OCI-LY3 (cell line): Measurements from ENCODE around the gene SRSF7.

Source experiments
- EZH2phosphoT487 ChIP-seq: fragments of 200-600 bp; shearing (Covaris generic); IDR thresholded peaks from 2 replicates; pipeline ENCODE4 v1.6.1; 2018; ENCODE audit warnings: antibody characterized with exemption, mixed run types, low read depth
- TF ChIP-seq, protein P1 (sequence below): fragments of 200-600, 300-600 bp; sonication (generic); IDR thresholded peaks from 2 replicates; pipeline ENCODE4 v1.5.1; 2014; ENCODE audit warnings: antibody characterized with exemption, low read length, low read depth

DNA sequence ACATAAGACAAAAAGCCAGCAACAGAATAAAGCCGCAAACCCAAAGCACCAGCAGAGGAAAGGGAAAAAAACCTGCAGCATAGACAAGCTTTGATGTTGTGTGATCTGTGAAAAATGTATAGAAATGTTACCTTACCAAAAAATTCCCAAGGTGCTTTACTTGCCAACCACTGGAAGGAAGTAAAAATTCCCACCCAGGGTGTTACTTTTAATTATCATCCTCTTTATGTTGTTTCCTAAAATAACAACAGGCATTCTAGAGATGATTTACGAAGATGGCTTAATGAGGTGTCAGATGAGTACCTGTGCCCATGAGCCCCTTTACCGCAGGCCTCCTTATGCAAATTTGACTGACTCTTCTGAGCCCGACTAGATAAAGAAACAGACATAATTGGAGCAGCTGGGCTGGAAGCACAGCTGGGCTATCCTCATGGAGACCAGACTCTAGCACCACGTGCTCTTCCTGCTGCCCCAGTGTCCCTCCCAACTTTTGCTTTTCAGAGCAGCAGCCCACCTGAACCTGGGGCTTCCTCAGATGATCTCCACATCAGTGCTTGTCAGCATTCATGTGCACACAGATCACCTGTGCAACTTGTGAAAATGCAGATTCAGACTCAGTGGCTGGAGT is 41.5 kb downstream of the SRSF7 start:
- TF ChIP-seq, protein P1, sequence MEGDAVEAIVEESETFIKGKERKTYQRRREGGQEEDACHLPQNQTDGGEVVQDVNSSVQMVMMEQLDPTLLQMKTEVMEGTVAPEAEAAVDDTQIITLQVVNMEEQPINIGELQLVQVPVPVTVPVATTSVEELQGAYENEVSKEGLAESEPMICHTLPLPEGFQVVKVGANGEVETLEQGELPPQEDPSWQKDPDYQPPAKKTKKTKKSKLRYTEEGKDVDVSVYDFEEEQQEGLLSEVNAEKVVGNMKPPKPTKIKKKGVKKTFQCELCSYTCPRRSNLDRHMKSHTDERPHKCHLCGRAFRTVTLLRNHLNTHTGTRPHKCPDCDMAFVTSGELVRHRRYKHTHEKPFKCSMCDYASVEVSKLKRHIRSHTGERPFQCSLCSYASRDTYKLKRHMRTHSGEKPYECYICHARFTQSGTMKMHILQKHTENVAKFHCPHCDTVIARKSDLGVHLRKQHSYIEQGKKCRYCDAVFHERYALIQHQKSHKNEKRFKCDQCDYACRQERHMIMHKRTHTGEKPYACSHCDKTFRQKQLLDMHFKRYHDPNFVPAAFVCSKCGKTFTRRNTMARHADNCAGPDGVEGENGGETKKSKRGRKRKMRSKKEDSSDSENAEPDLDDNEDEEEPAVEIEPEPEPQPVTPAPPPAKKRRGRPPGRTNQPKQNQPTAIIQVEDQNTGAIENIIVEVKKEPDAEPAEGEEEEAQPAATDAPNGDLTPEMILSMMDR, result no peak
- TF ChIP-seq EZH2phosphoT487, result no peak
